Body of pancreas (tissue), 4 donors: ENCODE results near the gene DSCAM. TPM values are rescaled to one million over a fixed set of nuclear protein-coding genes. Genes with fewer than 3 reads are reported as not detected.

Experiments
- ATAC-seq: fragments of 150-250 bp; one replicate; pipeline ENCODE4 v1.9.1; 2016
- DNase-seq, 4 donors: peaks; one replicate each; pipeline ENCODE4 v3.0.0-alpha.2; 2019
- H3K27ac ChIP-seq, 4 donors: fragments of 200-600 bp; sonication (generic); 1 replicate in 3 of 4; 2 replicates in 1 of 4; pipeline versions ENCODE4 v1.5.1 to v1.6.1; 2016 to 2019; ENCODE audit warnings: mild to moderate bottlenecking in 1 of 4, mixed read lengths in 1 of 4, moderate library complexity in 1 of 4
- H3K27me3 ChIP-seq, 2 donors: fragments of 200-600 bp; sonication (generic); one replicate each; pipeline ENCODE4 v1.6.0; 2016; ENCODE audit warnings: mild to moderate bottlenecking in 1 of 2
- H3K36me3 ChIP-seq, 2 donors: fragments of 200-600 bp; sonication (generic); replicated peaks in 1 of 2; 2 replicates each; pipeline ENCODE4 v1.5.1; 2016; ENCODE audit warnings: low read depth in 2 of 2; ENCODE audit not compliant: insufficient read depth in 1 of 2
- H3K4me1 ChIP-seq: fragments of 200-600 bp; sonication (generic); one replicate; pipeline ENCODE4 v1.6.0; 2016
- H3K4me3 ChIP-seq, 2 donors: fragments of 200-600 bp; sonication (generic); 1 replicate in 1 of 2; 2 replicates in 1 of 2; pipeline ENCODE4 v1.5.1; 2016 to 2019
- H3K9me3 ChIP-seq, 3 donors: fragments of 200-600 bp; sonication (generic); 1 replicate in 2 of 3; 2 replicates in 1 of 3; pipeline ENCODE4 v1.5.1; 2016
- CTCF ChIP-seq, 7 experiments: fragments of 450-650 bp in 4 of 7; fragments of 200-600 bp in 3 of 7; sonication (generic) in 3 of 7; IDR thresholded peaks; one replicate each; pipeline ENCODE4 v1.5.1; 2016 to 2019; ENCODE audit warnings: antibody characterized with exemption in 7 of 7
- POLR2A ChIP-seq, 3 donors: fragments of 450-650 bp; IDR thresholded peaks; one replicate each; pipeline ENCODE4 v1.6.1; 2016; ENCODE audit warnings: antibody characterized with exemption in 3 of 3, mild to moderate bottlenecking in 2 of 3
- whole genome bisulfite sequencing, 2 donors: methylation state at CpG; one replicate each; pipeline ENCODE4 v1.1.5; 2017; 5-methylcytosine and 5-hydroxymethylcytosine counted together
- intact Hi-C: fragments of 100-400 bp; cut with DNase I; formaldehyde crosslinking; loops from one replicate; pipeline ENCODE4 v1.15.1; 2023
- total RNA-seq, 2 donors: library from RNA; depleted of rRNA; stranded (reverse); fragments of >200 nt; gene quantifications; one replicate each; pipeline ENCODE4 v1.1.0, GENCODE V29; 2016

The DSCAM gene
- total RNA-seq, 2 donors from 2014 or later: 0.26 TPM; not detected in 1

- 72 to 75% methylated on average over 13 of the region's 13 CpGs for WGBS, 2 donors
- Histone ChIP-seq H3K36me3 (no peaks in the 10 kb centered on the region), H3K4me1 (no peaks in the 10 kb centered on the region), H3K27ac (no peak overlapping the region), H3K9me3 (no peaks in the 10 kb centered on the region), H3K4me3 (no peak overlapping the region), H3K27me3 (no peaks in the 10 kb centered on the region)
- ATAC-seq: no peak
- intact Hi-C loops: no loop called here
- DNase-seq: no peak
- TF ChIP-seq CTCF (IDR thresholded peaks at IDR 0.05): no peak
- no peak for TF ChIP-seq POLR2A (IDR thresholded peaks at IDR 0.05)
Measured at GRCh38 chr21:40337981-40338380, 509.0 kb downstream of the DSCAM start.

- Histone ChIP-seq H3K4me3 (no peak overlapping the region), H3K27ac (no peak overlapping the region), H3K4me1 (no peaks in the 10 kb centered on the region), H3K9me3 (no peaks in the 10 kb centered on the region), H3K27me3 (no peaks in the 10 kb centered on the region), H3K36me3 (no peaks in the 10 kb centered on the region)
- ATAC-seq: no peak
- WGBS, 2 donors: 18 to 23% methylated on average over 5 of the region's 5 CpGs
- intact Hi-C loops: no loop called here
- no peak for TF ChIP-seq POLR2A (IDR thresholded peaks at IDR 0.05)
- no peak for TF ChIP-seq CTCF (IDR thresholded peaks at IDR 0.05)
- DNase-seq: no peak
Measured at GRCh38 chr21:40335704-40336103, 511.3 kb downstream of the DSCAM start.

GRCh38 chr21:40334159-40334558, 512.8 kb downstream of the DSCAM start:
- 70 to 72% methylated on average over 6 of the region's 6 CpGs for WGBS, 2 donors

GRCh38 chr21:40333731-40334130, 513.2 kb downstream of the DSCAM start:
- no peak overlapping the region for H3K4me3 ChIP-seq
- intact Hi-C loops: no loop called here
- TF ChIP-seq POLR2A (IDR thresholded peaks at IDR 0.05) (no peak), CTCF (IDR thresholded peaks at IDR 0.05) (no peak)

More at GRCh38 chr21:40334159-40334558, 512.8 kb downstream of the DSCAM start:
- H3K4me3 ChIP-seq: no peak overlapping the region
- H3K27me3 ChIP-seq: no peaks in the 10 kb centered on the region
- no peak for TF ChIP-seq CTCF (IDR thresholded peaks at IDR 0.05)
- no peak for TF ChIP-seq POLR2A (IDR thresholded peaks at IDR 0.05)
- no peaks in the 10 kb centered on the region for H3K36me3 ChIP-seq
- no peaks in the 10 kb centered on the region for H3K9me3 ChIP-seq
- DNase-seq (no peak), ATAC-seq (no peak)
- no peaks in the 10 kb centered on the region for H3K4me1 ChIP-seq
- intact Hi-C loops: no loop called here
- H3K27ac ChIP-seq: no peak overlapping the region

GRCh38 chr21:40331804-40332203, 515.2 kb downstream of the DSCAM start:
- no peak for TF ChIP-seq CTCF (IDR thresholded peaks at IDR 0.05)
- TF ChIP-seq POLR2A (IDR thresholded peaks at IDR 0.05): no peak
- Histone ChIP-seq H3K4me1 (no peaks in the 10 kb centered on the region), H3K27me3 (no peaks in the 10 kb centered on the region), H3K9me3 (no peaks in the 10 kb centered on the region), H3K4me3 (no peak overlapping the region), H3K36me3 (no peaks in the 10 kb centered on the region), H3K27ac (no peak overlapping the region)
- DNase-seq: no peak
- intact Hi-C loops: no loop called here
- WGBS, 2 donors: 72 to 84% methylated on average over 3 of the region's 3 CpGs
- no peak for ATAC-seq

More at GRCh38 chr21:40333731-40334130, 513.2 kb downstream of the DSCAM start:
- no peaks in the 10 kb centered on the region for H3K4me1 ChIP-seq
- H3K9me3 ChIP-seq: no peaks in the 10 kb centered on the region
- no peak overlapping the region for H3K27ac ChIP-seq
- ATAC-seq (no peak), DNase-seq (no peak)
- H3K36me3 ChIP-seq: no peaks in the 10 kb centered on the region
- WGBS, 2 donors: 54 to 64% methylated on average over 4 of the region's 4 CpGs
- no peaks in the 10 kb centered on the region for H3K27me3 ChIP-seq
